SH-SY5Y (cell line): ENCODE data around the gene PARVB.

Experiments
- GATA2 ChIP-seq: IDR thresholded peaks from 2 replicates; pipeline ENCODE4 v1.6.1; 2011; ENCODE audit warnings: mild to moderate bottlenecking, low read depth, low read length
- GATA3 ChIP-seq: IDR thresholded peaks from 2 replicates; pipeline ENCODE4 v1.6.1; 2011; ENCODE audit warnings: low read depth, mild to moderate bottlenecking, low read length, moderate library complexity

DNA sequence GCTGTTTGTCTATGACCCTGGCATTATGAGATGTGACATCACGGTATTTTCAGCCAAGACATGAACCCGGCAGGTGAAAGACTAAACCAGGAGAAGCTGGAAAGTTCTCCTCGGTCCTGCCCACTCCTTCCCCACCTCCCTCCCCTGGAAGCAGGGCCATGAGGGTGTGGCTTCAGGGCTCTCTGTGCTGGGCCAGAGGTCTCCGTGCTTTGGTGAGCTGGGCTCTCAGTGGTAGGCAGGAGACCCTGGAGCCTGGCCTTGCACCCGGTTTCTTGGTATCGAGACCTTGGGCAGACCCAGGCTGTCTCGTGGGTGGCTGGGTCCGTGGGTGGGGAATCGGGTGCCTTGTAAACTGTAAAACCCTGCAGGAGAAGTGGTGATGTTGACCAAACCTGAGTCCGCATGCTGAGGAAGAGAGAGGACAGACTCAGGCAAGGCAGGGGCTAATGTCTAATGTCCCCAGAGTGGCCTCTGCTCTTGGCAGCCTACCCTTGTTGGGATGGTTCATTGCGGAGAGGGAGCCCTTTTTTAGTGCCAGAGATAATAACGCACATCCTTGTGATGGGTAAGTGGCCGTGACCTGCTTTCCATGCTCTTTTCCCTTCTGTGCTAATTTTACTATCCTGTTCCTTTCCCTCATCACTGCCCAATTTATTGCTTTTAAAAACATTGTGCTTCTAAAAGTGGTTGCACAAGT is 108.0 kb downstream of the PARVB start:
- TF ChIP-seq GATA2 (no peak), GATA3 (no peak)
